HG03442 (cell line): ENCODE data around the gene ZNF260.
"Not testable (repeated sequence)": the region's sequence is repeated elsewhere in the genome, so short reads cannot be mapped to it uniquely, and the experiment has no call there.

Experiments
- ATAC-seq: cut with Tn5 transposase; IDR thresholded peaks from one replicate; pipeline ENCODE4 v1.9.1; 2021; ENCODE audit warnings: mild to moderate bottlenecking, moderate library complexity; ENCODE audit not compliant: unreplicated experiment

The ZNF260 gene

GRCh38 chr19:36528194-36528920 is at the start of gene ZNF260:
TSS of gene ZNF260 (minus strand) at chr19:36528271. CDS start at chr19:36515238, 13,033 bp downstream.
- peak; percentile 82 for ATAC-seq

- ATAC-seq: no peak
These were observed 49.4 kb upstream of the ZNF260 start for GRCh38 chr19:36577271-36577996.

- ATAC-seq: no peak
These were observed 46.7 kb upstream of the ZNF260 start for GRCh38 chr19:36574741-36575140.

- ATAC-seq: peak; percentile 3
These were observed 46.0 kb upstream of the ZNF260 start for GRCh38 chr19:36573895-36574720.

- ATAC-seq: peak; percentile 80
These were observed 45.2 kb upstream of the ZNF260 start, which contains the start of gene ZNF529 for GRCh38 chr19:36573020-36573894. TSS of gene ZNF529 (minus strand) at chr19:36573292. CDS start at chr19:36572346, 946 bp downstream.

GRCh38 chr19:36572593-36573019 is 44.5 kb upstream of the ZNF260 start:
- no peak for ATAC-seq

GRCh38 chr19:36564391-36564790 is 36.3 kb upstream of the ZNF260 start:
- no peak for ATAC-seq

GRCh38 chr19:36547001-36547732 is 19.1 kb upstream of the ZNF260 start:
- ATAC-seq: no peak

- ATAC-seq: peak; percentile 14
These were observed 949 bp upstream of the ZNF260 start for GRCh38 chr19:36528921-36529518.

GRCh38 chr19:36527873-36528193 is 238 bp downstream of the ZNF260 start:
- no peak for ATAC-seq

GRCh38 chr19:36527341-36527740 is 730 bp downstream of the ZNF260 start:
- no peak for ATAC-seq

- no peak for ATAC-seq
These were observed 1.5 kb downstream of the ZNF260 start for GRCh38 chr19:36526581-36526980.

- no peak for ATAC-seq
These were observed 3.5 kb downstream of the ZNF260 start for GRCh38 chr19:36524617-36525016.

GRCh38 chr19:36514012-36514612 is 14.0 kb downstream of the ZNF260 start:
- no peak for ATAC-seq

GRCh38 chr19:36508325-36508724 is 19.7 kb downstream of the ZNF260 start:
- ATAC-seq: no peak

GRCh38 chr19:36501973-36502372 is 26.1 kb downstream of the ZNF260 start:
- no peak for ATAC-seq

GRCh38 chr19:36497001-36497400 is 31.1 kb downstream of the ZNF260 start:
- ATAC-seq: no peak

- not testable (repeated sequence) for ATAC-seq
These were observed 35.2 kb downstream of the ZNF260 start for GRCh38 chr19:36492689-36493453.
